ENCODE data around the gene SF3B6. TPM values are rescaled to one million over a fixed set of nuclear protein-coding genes. Genes with fewer than 3 reads are reported as not detected.

Gene SF3B6
- total RNA-seq, 1 experiment from 2014 or later, result 123 TPM

DNA sequence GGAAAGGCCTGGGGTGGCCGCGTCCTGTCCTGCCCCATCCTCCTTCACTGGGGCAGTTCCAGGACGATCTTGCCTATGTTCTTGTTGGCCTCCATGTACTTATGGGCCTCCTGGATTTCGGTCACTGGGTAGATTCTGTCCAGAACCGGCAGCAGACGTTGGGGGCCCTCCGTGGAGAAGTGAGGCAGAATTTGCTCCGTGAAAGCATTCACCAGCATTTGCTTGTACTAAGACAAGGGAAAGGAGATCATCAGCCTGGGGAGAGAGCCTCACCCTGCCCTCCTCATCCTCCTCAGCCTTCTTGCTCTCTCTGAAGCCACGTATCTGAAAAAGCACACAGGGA lies 1.4 kb upstream of the SF3B6 start:
- H3K4me3 ChIP-seq, result peak overlapping the region; percentile 89
- peaks cover 21% of the 10 kb centered on the region for H3K4me1 ChIP-seq (replicated peaks; ENCODE audit: insufficient read depth)
- H2AFZ ChIP-seq, result peak overlapping the region; percentile 94
- intact Hi-C loops (cut with micrococcal nuclease; ENCODE audit: unreplicated experiment), result loop anchor here (2.0 kb wide), 2 partner anchors 45 to 151 kb away; partner anchors contain the start of genes ATAD2B, FAM228B and PFN4
- H3K27me3 ChIP-seq (ENCODE audit: insufficient read depth, low read depth), result no peaks in the 10 kb centered on the region
- peaks cover 14% of the 10 kb centered on the region for H3K36me3 ChIP-seq (ENCODE audit: low read depth)
- H3K79me2 ChIP-seq (ENCODE audit: low read depth), result peaks cover 33% of the 10 kb centered on the region
- DNase-seq, result no peak
- peaks cover 42% of the 10 kb centered on the region for H3F3A ChIP-seq (ENCODE audit: insufficient read depth, low read depth)
- H3K9me3 ChIP-seq (ENCODE audit: insufficient read depth, low read depth), result no peaks in the 10 kb centered on the region
- H3K9me2 ChIP-seq (ENCODE audit: insufficient read depth), result no peaks in the 10 kb centered on the region
- BruUV-seq (replicated peaks), result TSS peak; percentile 90
- peak overlapping the region; percentile 71 for H3K27ac ChIP-seq
- peak overlapping the region; percentile 98 for H3K4me2 ChIP-seq
- peaks cover 13% of the 10 kb centered on the region for H4K20me1 ChIP-seq (ENCODE audit: insufficient read depth)
- CTCF ChIA-PET, result interaction anchor here (0.6 to 0.7 kb wide), 2 partner anchors 27 to 87 kb away, joined by 4 to 5 read pairs; no protein-coding TSS in a partner anchor
- POLR2A ChIA-PET (ENCODE audit: unreplicated experiment), result interaction anchor here (0.6 to 1.3 kb wide), 2 partner anchors 62 to 362 kb away, joined by 3 to 6 read pairs; no protein-coding TSS in a partner anchor
- TF ChIP-seq EZH2 (IDR thresholded peaks at IDR 0.05; ENCODE audit: low read depth), result no peak
- TF ChIP-seq, protein P1, sequence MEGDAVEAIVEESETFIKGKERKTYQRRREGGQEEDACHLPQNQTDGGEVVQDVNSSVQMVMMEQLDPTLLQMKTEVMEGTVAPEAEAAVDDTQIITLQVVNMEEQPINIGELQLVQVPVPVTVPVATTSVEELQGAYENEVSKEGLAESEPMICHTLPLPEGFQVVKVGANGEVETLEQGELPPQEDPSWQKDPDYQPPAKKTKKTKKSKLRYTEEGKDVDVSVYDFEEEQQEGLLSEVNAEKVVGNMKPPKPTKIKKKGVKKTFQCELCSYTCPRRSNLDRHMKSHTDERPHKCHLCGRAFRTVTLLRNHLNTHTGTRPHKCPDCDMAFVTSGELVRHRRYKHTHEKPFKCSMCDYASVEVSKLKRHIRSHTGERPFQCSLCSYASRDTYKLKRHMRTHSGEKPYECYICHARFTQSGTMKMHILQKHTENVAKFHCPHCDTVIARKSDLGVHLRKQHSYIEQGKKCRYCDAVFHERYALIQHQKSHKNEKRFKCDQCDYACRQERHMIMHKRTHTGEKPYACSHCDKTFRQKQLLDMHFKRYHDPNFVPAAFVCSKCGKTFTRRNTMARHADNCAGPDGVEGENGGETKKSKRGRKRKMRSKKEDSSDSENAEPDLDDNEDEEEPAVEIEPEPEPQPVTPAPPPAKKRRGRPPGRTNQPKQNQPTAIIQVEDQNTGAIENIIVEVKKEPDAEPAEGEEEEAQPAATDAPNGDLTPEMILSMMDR (conservative IDR thresholded peaks at IDR 0.05), result no peak

DNA sequence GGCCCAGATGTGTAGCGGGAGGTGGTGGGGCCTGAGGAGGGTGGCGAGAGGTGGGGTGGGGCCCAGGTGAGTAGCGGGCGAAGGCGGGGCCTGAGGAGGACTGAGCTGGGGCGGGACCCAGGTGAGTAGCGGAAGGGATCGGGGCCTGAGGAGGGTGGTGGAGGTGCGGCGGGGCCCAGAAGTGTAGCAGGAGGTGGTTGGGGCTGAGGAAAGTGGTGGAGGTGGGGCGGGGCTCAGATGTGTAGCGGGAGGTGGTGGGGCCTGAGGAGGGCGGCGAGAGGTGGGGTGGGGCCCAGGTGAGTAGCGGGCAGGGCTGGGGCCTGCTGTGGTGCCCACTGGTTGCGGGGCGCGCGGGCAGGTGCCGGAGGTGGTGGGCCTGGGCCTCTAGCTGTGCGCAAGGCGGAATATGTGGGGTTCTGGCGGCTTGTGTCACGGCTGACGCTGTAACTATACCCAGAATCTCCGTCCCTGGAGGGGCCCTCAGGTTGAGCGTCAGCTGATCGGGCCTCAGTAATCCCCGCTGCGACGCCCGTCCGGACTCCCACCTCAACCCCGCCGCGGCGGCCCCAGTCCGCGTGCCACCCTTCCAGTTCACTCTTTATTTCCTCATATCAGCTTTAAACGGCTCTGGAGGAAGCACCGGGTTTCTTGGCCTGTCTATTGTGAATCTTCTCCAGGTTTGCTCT lies 866 bp upstream of the SF3B6 start:
- H3K36me3 ChIP-seq (ENCODE audit: low read depth), result peaks cover 17% of the 10 kb centered on the region
- peaks cover 21% of the 10 kb centered on the region for H3K4me1 ChIP-seq (replicated peaks; ENCODE audit: insufficient read depth)
- TF ChIP-seq, protein P1 (conservative IDR thresholded peaks at IDR 0.05), result no peak
- no peak for TF ChIP-seq EZH2 (IDR thresholded peaks at IDR 0.05; ENCODE audit: low read depth)
- BruUV-seq (replicated peaks), result no TSS peak
- peak overlapping the region; percentile 89 for H3K4me3 ChIP-seq
- peak in 1 of 2 experiments; percentile 97 for DNase-seq
- intact Hi-C loops (cut with micrococcal nuclease; ENCODE audit: unreplicated experiment), result loop anchor here (1.0 to 2.0 kb wide), 6 partner anchors 7 to 150 kb away; partner anchors contain the start of genes ATAD2B, FAM228B, PFN4 and TP53I3
- H3K27ac ChIP-seq, result peak overlapping the region; percentile 71
- peaks cover 17% of the 10 kb centered on the region for H4K20me1 ChIP-seq (ENCODE audit: insufficient read depth)
- peaks cover 38% of the 10 kb centered on the region for H3K79me2 ChIP-seq (ENCODE audit: low read depth)
- H3K27me3 ChIP-seq (ENCODE audit: insufficient read depth, low read depth), result no peaks in the 10 kb centered on the region
- no peaks in the 10 kb centered on the region for H3K9me2 ChIP-seq (ENCODE audit: insufficient read depth)
- H3K9me3 ChIP-seq (ENCODE audit: insufficient read depth, low read depth), result no peaks in the 10 kb centered on the region
- H3K4me2 ChIP-seq, result peak overlapping the region; percentile 98
- ChIA-PET CTCF (interaction anchor here (0.5 to 1.4 kb wide), 7 partner anchors 26 to 413 kb away, joined by 3 to 9 read pairs (median 5); partner anchors contain the start of genes ATAD2B and WDCP), POLR2A (ENCODE audit: unreplicated experiment) (interaction anchor here (0.5 to 1.6 kb wide), 10 partner anchors 30 to 1382 kb away, joined by 3 to 60 read pairs (median 8); partner anchors contain the start of genes ATAD2B, FAM228B and WDCP)
- peaks cover 42% of the 10 kb centered on the region for H3F3A ChIP-seq (ENCODE audit: insufficient read depth, low read depth)
- peak overlapping the region; percentile 94 for H2AFZ ChIP-seq

DNA sequence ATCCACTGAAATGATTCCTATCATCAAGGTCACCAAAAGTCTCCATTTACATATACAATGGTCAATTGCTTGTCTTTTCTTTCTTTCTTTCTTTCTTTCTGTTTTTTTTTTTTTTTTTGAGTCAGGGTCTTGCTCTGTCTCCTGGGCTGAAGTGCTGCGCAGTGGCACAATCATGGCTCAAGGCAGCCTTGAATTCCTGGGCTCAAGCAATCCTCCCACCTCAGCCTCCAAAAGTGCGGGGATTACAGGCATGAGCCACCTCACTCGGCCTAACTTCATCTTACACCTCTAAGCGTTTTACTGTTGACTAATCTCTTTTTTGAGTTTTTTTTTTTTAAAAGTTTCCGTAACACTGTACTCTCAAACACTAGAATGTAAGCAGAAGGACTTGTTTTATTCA lies 867 bp downstream of the SF3B6 start:
- DNase-seq, result no peak
- POLR2A ChIA-PET (ENCODE audit: unreplicated experiment), result interaction anchor here (0.6 kb wide), 1 partner anchor 25 kb away, joined by 4 read pairs; no protein-coding TSS in a partner anchor
- 0 out of 2 replicates have a peak overlapping the region, but pooled peaks have one; percentile 88 for H2AFZ ChIP-seq
- H3F3A ChIP-seq (ENCODE audit: insufficient read depth, low read depth), result peaks cover 44% of the 10 kb centered on the region
- peaks cover 17% of the 10 kb centered on the region for H3K36me3 ChIP-seq (ENCODE audit: low read depth)
- peaks cover 34% of the 10 kb centered on the region for H4K20me1 ChIP-seq (ENCODE audit: insufficient read depth)
- peak overlapping the region; percentile 82 for H3K4me2 ChIP-seq
- intact Hi-C loops (cut with micrococcal nuclease; ENCODE audit: unreplicated experiment), result no loop called here
- H3K4me3 ChIP-seq, result peak overlapping the region; percentile 72
- peak overlapping the region; percentile 85 for H3K27ac ChIP-seq
- no peaks in the 10 kb centered on the region for H3K9me2 ChIP-seq (ENCODE audit: insufficient read depth)
- H3K79me2 ChIP-seq (ENCODE audit: low read depth), result peaks cover 46% of the 10 kb centered on the region
- no peaks in the 10 kb centered on the region for H3K9me3 ChIP-seq (ENCODE audit: insufficient read depth, low read depth)
- CTCF ChIA-PET, result no interaction called here
- H3K27me3 ChIP-seq (ENCODE audit: insufficient read depth, low read depth), result no peaks in the 10 kb centered on the region
- BruUV-seq (replicated peaks), result no TSS peak
- TF ChIP-seq EZH2 (IDR thresholded peaks at IDR 0.05; ENCODE audit: low read depth), result no peak
- TF ChIP-seq, protein P1 (conservative IDR thresholded peaks at IDR 0.05), result no peak
- peaks cover 21% of the 10 kb centered on the region for H3K4me1 ChIP-seq (replicated peaks; ENCODE audit: insufficient read depth)

Data from PC-9 (cell line).